Measurements from ENCODE around the gene AQP2. TPM values are rescaled to one million over a fixed set of nuclear protein-coding genes. Genes with fewer than 3 reads are reported as not detected.

Gene AQP2
- total RNA-seq, 1 experiment from 2014 or later: 0.36 TPM

DNA sequence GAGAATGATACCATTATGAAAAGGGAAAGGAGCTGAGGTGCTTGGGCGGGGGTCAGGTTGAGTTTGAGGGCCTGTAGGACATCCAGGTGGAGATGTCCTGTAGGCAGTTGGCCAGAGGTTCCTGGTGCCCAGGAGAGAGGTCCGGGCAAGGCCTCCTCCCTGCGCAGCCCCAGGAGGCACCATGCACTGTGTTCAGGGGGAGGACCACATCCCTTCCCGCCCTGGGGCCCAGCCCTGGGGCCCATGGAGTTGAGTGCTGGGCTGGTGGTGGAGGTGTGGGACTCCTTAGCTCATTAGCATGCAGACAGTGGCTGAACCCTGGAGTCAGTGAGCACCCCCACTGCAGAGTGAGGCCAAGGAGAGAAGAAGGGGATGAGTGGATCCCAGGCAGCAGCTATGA is 41.2 kb upstream of the AQP2 start:
- BruUV-seq (replicated peaks): no TSS peak
- Histone ChIP-seq H3K9me3 (ENCODE audit: control insufficient read depth, insufficient read depth, low read depth, low read length) (no peaks in the 10 kb centered on the region), H3K4me3 (ENCODE audit: low read depth in 2 of 2, low read length in 2 of 2) (no peak overlapping the region), H3K4me1 (ENCODE audit: control insufficient read depth, insufficient read depth, low read length) (0 out of 2 replicates have a peak, but pooled peaks cover 7% of the 10 kb centered on the region), H3K36me3 (ENCODE audit: control insufficient read depth, insufficient read depth, low read length) (no peaks in the 10 kb centered on the region), H3K27ac (ENCODE audit: low read length) (no peak overlapping the region), H3K27me3 (ENCODE audit: control insufficient read depth, insufficient read depth, low read length) (no peaks in the 10 kb centered on the region)
- POLR2A ChIA-PET: interaction anchor here (0.6 kb wide), 1 partner anchor 296 kb away, joined by 6 read pairs; no protein-coding TSS in a partner anchor
- DNase-seq (ENCODE audit: low read depth, low spot score) (no peak), ATAC-seq (no peak)
- CTCF ChIA-PET: no interaction called here
- in situ Hi-C loops (cut with HindIII; ENCODE audit: low pct_unique_long_range_greater_than_20kb, low sequenced_read_pairs): no loop called here
- TF ChIP-seq SIN3A (IDR thresholded peaks at IDR 0.05; ENCODE audit: borderline replicate concordance, insufficient read depth, low read depth, low read length) (no peak), POLR2AphosphoS5 (IDR thresholded peaks at IDR 0.05; ENCODE audit: low read depth, low read length) (no peak), TCF7L2 (IDR thresholded peaks at IDR 0.05; ENCODE audit: low read depth, low read length) (no peak)
- TF ChIP-seq, protein P1, sequence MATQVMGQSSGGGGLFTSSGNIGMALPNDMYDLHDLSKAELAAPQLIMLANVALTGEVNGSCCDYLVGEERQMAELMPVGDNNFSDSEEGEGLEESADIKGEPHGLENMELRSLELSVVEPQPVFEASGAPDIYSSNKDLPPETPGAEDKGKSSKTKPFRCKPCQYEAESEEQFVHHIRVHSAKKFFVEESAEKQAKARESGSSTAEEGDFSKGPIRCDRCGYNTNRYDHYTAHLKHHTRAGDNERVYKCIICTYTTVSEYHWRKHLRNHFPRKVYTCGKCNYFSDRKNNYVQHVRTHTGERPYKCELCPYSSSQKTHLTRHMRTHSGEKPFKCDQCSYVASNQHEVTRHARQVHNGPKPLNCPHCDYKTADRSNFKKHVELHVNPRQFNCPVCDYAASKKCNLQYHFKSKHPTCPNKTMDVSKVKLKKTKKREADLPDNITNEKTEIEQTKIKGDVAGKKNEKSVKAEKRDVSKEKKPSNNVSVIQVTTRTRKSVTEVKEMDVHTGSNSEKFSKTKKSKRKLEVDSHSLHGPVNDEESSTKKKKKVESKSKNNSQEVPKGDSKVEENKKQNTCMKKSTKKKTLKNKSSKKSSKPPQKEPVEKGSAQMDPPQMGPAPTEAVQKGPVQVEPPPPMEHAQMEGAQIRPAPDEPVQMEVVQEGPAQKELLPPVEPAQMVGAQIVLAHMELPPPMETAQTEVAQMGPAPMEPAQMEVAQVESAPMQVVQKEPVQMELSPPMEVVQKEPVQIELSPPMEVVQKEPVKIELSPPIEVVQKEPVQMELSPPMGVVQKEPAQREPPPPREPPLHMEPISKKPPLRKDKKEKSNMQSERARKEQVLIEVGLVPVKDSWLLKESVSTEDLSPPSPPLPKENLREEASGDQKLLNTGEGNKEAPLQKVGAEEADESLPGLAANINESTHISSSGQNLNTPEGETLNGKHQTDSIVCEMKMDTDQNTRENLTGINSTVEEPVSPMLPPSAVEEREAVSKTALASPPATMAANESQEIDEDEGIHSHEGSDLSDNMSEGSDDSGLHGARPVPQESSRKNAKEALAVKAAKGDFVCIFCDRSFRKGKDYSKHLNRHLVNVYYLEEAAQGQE (IDR thresholded peaks at IDR 0.05; ENCODE audit: insufficient read depth in 1 of 2, low read depth in 2 of 2, low read length in 1 of 2): no peak
- TF ChIP-seq, protein P2, sequence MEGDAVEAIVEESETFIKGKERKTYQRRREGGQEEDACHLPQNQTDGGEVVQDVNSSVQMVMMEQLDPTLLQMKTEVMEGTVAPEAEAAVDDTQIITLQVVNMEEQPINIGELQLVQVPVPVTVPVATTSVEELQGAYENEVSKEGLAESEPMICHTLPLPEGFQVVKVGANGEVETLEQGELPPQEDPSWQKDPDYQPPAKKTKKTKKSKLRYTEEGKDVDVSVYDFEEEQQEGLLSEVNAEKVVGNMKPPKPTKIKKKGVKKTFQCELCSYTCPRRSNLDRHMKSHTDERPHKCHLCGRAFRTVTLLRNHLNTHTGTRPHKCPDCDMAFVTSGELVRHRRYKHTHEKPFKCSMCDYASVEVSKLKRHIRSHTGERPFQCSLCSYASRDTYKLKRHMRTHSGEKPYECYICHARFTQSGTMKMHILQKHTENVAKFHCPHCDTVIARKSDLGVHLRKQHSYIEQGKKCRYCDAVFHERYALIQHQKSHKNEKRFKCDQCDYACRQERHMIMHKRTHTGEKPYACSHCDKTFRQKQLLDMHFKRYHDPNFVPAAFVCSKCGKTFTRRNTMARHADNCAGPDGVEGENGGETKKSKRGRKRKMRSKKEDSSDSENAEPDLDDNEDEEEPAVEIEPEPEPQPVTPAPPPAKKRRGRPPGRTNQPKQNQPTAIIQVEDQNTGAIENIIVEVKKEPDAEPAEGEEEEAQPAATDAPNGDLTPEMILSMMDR (IDR thresholded peaks at IDR 0.05): no peak
- intact Hi-C loops (cut with micrococcal nuclease; ENCODE audit: unreplicated experiment): no loop called here

DNA sequence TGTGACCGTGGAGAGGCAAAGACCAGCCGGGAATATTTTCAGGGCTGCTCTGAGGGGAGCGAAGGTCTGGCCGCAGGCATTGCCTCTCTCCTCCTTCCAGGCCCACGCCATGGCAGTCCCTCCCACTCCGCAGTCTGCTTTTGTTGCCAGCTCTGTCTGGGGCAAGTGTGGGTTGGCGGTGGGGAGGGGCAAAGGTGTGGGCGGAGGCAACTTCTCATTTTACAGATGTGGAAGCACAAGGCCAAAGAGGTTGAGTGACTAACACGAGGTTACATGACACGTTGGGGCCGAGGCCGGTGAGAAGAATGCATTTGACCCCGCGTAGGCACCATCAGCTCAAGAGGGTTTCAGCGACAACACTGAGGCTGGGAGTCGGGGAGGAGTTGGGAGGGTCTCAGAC is 40.7 kb upstream of the AQP2 start:
- DNase-seq (ENCODE audit: low read depth, low spot score) (no peak), ATAC-seq (no peak)
- no peaks in the 10 kb centered on the region for H3K9me3 ChIP-seq (ENCODE audit: control insufficient read depth, insufficient read depth, low read depth, low read length)
- intact Hi-C loops (cut with micrococcal nuclease; ENCODE audit: unreplicated experiment): no loop called here
- H3K4me1 ChIP-seq (ENCODE audit: control insufficient read depth, insufficient read depth, low read length): 0 out of 2 replicates have a peak, but pooled peaks cover 7% of the 10 kb centered on the region
- in situ Hi-C loops (cut with HindIII; ENCODE audit: low pct_unique_long_range_greater_than_20kb, low sequenced_read_pairs): no loop called here
- no peak overlapping the region for H3K27ac ChIP-seq (ENCODE audit: low read length)
- TF ChIP-seq SIN3A (IDR thresholded peaks at IDR 0.05; ENCODE audit: borderline replicate concordance, insufficient read depth, low read depth, low read length): no peak
- TF ChIP-seq, protein P2 (IDR thresholded peaks at IDR 0.05): no peak
- no peak for TF ChIP-seq TCF7L2 (IDR thresholded peaks at IDR 0.05; ENCODE audit: low read depth, low read length)
- TF ChIP-seq, protein P1 (IDR thresholded peaks at IDR 0.05; ENCODE audit: insufficient read depth in 1 of 2, low read depth in 2 of 2, low read length in 1 of 2): no peak
- TF ChIP-seq POLR2AphosphoS5 (IDR thresholded peaks at IDR 0.05; ENCODE audit: low read depth, low read length): no peak
- ChIA-PET POLR2A (interaction anchor here (0.6 kb wide), 1 partner anchor 296 kb away, joined by 6 read pairs; no protein-coding TSS in a partner anchor), CTCF (no interaction called here)
- no TSS peak for BruUV-seq (replicated peaks)
- H3K36me3 ChIP-seq (ENCODE audit: control insufficient read depth, insufficient read depth, low read length): no peaks in the 10 kb centered on the region
- H3K27me3 ChIP-seq (ENCODE audit: control insufficient read depth, insufficient read depth, low read length): no peaks in the 10 kb centered on the region
- no peak overlapping the region for H3K4me3 ChIP-seq (ENCODE audit: low read depth in 2 of 2, low read length in 2 of 2)

Data from Panc1 (cell line).